ENCODE results near the gene DYNLT3. TPM values are rescaled to one million over a fixed set of nuclear protein-coding genes. Genes with fewer than 3 reads are reported as not detected.

Gene DYNLT3
- 8.1 TPM for total RNA-seq

DNA sequence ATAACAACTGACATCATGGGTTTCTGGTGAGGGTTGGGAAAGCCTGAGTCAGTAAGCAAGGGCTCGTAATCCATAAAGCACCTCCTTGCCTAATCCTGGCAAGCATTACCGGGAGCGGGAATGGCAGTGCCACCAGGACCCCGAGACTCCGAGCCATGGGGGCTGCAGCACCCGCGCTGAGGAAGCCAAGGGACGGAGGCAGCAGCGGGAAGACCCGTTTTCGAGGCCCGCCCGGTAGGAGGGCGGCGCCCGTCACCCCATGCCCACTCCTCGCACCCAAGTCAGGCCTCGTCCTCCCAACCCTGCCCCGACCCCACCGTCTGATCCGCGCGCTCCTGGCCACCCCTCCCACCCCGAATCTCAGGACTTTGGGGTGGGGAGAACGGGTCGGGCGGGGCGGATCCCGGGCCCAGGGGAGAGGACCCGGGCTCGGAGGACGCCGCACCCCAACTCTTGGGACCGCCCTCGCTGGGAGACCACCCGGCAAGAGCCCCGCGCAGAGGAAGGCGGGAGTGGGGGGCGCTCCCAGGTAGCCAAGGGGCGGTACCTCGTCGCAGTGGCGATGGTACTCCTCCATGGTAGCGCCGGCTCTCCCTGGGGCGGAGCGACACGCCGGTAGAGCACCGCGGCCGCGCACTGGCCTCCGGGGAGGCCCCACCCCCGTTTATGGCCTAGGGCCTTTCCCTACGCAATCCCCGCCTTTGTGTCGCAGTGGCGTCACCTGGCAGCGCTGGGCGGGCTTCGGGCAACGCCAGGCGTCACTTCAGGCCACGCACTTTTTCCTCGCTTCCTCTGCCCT, at the start of gene DYNLT3:
Gene DYNLT3 (minus strand): TSS at position 638 of the 799 bp plus-strand sequence. CDS start 61 bp downstream, at position 577.
- peak; percentile 55 to 73 (median 66) for DNase-seq (ENCODE audit: low read depth in 2 of 3, low spot score in 2 of 3)

DNA sequence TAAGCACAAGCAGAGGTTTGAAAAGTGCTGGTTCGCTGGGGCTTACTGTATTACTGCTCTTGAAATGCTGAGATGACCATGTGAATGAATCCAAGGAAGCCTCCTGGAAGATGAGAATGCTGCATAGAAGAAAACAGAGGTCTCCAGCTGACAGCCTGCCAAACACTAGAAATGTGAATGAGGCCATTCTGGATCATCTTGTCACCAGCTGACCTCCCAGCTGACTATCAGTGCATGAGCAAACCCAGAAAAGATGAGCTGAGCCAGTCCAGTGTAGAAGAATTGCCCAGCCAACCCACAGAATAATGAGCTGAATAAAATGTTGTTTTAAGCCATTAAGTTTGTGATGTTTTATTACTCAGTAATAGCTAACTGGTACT, 49.1 kb upstream of the DYNLT3 start:
- DNase-seq (ENCODE audit: low read depth in 2 of 3, low spot score in 2 of 3), result no peak

DNA sequence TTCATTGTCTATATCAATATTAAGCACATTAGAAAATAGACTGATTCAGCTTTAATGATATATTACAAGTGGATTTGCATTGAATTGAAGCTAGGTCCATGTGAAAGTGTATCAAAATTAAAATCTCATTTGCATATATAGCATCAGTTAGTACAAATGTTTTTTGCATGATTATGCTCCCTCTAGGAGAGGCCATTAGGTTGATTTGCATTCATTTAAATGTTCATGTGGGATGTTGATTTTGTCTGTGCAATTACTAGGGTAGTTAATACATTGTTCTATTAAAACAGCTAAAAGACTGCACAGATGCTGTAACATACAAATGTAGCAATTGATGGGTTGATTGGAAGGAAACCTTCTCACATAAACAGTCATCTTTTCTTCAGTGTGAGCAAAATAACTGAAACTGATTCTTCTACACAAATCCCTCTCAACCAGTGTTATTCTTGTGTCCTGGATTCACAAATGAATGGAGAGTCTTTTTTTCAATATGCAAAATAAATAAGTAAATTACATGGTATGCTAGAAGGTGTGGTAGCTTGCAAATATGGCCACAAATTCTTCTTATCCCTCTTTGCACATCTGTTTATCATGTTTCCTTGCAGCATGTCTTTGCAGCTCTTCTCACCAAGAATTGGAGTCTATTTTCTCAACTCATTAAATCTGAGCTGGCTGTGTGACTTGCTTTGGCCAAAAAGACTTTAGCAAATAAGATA, 48.6 kb upstream of the DYNLT3 start:
- no peak for DNase-seq (ENCODE audit: low read depth in 2 of 3, low spot score in 2 of 3)

DNA sequence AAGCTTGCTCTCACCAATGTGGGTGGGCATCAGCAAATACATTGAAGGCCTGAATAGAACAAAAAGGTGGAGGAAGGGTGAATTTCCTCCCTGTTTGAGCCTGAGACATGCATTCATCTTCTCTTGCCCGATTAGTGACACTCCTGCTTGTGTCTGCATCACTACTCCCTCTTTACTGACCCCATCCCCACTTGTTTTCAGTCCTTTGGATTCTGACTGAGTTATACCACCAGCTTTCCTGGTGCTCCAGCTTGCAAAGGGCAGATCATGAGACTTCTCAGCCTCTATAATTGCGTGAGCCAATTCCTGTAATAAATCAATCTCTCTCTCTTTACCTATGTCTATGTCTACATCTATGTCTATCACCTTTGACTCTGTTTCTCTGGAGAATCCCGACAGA, 47.4 kb upstream of the DYNLT3 start:
- DNase-seq (ENCODE audit: low read depth in 2 of 3, low spot score in 2 of 3), result no peak

GRCh38 chrX:37888010-37888409, 40.6 kb upstream of the DYNLT3 start:
- no peak for DNase-seq (ENCODE audit: low read depth in 2 of 3, low spot score in 2 of 3)

GRCh38 chrX:37887347-37887746, 40.0 kb upstream of the DYNLT3 start:
- DNase-seq (ENCODE audit: low read depth in 2 of 3, low spot score in 2 of 3), result no peak

DNA sequence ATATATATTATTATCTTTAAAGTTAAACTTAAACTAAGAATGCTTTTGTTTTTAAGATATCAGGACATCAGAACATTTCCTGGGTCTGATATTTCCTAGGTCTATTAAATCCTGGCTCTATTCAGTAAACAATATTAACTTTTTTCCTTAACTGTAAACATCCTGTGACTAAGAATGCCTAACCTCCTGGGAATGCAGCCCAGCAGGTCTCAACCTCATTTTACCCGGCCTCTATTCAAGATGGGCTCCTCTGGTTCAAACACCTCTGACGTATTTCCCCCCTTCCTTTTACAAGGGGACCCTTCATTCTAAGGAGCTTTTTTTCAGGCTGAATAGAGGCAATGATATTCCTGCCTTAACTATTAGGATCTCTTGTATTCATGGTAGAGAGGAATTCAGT, 35.8 kb upstream of the DYNLT3 start:
- no peak for DNase-seq (ENCODE audit: low read depth in 2 of 3, low spot score in 2 of 3)

DNA sequence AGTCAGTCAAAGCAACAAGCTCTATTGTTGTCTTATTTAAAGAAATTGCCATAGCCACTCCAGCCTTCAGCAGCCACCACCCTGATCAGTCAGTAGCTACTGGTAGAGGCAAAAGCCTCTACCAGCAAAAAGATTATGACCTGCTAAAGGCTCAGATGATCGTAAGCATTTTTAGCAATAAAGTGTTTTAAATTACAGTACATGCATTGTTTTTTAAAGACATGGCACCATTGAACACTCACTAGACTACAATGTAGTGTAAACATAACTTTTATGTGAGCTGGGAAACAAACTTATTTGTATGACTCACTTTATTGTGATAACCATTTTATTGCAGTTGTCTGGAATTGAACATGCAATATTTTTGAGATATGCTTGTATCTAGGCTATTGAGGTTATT, 32.3 kb upstream of the DYNLT3 start:
- DNase-seq (ENCODE audit: low read depth in 2 of 3, low spot score in 2 of 3), result no peak

DNA sequence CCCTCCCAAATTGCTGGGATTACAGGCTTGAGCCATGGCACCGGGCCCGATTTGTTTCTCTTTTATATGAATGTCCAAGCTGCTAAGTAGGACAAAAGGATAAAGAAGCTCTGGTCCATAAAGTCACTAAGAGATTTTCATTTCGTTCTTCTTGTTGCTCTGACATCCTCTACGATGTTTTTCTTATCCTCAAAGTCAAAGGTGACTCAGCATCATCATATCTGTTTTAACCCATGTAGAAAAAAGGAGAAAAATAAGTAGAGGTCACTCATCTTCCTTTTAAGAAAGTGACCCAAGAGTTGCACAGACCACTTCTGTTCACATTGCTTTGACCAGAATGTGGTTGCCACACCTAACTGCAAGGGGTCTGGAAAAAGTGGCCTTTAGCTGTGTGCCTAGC, 29.3 kb upstream of the DYNLT3 start:
- no peak for DNase-seq (ENCODE audit: low read depth in 2 of 3, low spot score in 2 of 3)

GRCh38 chrX:37875675-37876074, 28.3 kb upstream of the DYNLT3 start:
- no peak for DNase-seq (ENCODE audit: low read depth in 2 of 3, low spot score in 2 of 3)

DNA sequence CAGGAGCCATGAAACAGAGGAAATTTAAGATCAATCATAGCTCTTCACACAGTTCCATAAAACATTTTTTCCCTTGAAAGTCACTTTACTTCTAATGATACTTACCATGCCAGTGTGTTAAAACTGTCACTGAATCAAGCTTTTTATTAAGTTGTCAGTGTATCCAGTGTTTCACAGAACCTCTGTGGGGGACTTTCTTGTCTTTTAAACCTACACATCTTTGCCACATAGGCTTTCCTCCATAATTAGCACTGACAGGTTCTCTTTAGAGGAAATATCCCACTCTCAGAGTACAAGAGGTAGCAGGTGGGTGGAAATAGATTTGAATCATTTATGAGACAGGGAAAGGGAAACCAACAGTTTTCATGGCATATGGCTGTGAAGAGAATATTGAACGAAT, 25.8 kb upstream of the DYNLT3 start:
- no peak for DNase-seq (ENCODE audit: low read depth in 2 of 3, low spot score in 2 of 3)

DNA sequence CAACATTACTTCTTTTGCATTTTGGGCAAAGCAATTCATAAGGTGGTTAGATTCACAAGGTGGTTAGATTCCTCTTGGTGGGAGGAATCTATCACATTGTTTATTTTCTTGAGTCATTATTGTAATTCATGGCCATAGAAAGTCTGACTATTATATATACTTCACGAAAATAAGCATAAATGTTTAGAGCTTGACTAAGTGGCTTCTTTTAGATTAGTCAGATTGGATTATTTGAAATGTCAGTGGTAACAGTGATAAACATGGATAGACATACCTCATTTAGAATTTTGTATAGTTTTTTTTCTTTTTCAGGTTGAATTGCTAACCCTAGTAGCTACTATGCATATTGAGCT, 24.9 kb upstream of the DYNLT3 start:
- no peak for DNase-seq (ENCODE audit: low read depth in 2 of 3, low spot score in 2 of 3)

DNA sequence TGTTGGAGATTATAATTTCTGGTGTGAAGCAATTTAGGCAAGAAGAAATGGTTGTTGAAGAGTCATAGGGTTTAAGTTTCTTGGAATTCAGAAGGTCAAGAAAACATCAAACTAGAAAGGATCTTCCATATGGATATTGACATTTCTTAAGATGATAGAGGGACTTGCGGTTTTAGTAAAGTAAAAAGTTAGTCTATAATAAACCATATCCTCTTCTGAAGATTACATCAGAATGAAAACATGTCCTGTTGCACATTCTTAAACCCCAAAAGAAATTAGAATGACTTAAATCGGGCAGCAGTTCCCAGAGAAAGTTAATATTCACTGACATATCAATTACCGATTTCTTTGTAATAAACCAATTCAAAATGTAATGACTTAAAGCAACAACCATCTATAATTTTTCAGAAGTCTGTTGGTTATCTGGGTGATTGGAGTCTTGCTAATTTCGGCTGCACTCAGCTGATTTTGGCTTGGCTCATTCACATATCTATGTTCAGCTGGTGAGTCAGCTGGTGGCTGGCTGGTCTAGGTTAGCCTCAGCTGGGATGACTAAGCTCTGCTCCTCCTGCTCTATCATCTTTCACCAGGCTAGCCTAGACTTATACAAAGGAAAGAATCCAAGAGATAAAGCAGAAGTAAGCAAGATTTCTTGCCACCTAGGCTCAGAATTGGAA, 24.4 kb upstream of the DYNLT3 start:
- DNase-seq (ENCODE audit: low read depth in 2 of 3, low spot score in 2 of 3), result peak in 2 of 3 donors; percentile 7 to 32

- DNase-seq (ENCODE audit: low read depth in 2 of 3, low spot score in 2 of 3), result no peak
Observed at GRCh38 chrX:37867536-37868153, 20.3 kb upstream of the DYNLT3 start.

DNA sequence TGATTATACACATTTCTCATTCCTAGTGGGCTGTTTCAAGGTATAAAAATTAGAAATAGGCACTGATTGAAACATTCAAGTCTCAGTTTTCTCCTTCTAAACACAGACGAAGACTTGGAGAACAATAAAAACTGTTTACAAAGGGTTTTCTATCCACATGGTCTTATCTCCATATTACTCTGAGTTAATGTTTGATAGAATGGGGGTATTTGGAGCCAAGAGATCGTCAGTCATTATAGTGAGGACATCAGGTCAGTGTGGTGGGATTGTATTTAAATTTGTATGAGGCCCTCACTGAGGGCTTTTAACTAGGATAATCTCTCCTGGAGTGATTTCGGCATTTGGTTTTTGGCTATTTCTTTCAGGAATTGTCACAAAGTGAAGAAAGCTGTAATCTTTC, 16.4 kb upstream of the DYNLT3 start:
- DNase-seq (ENCODE audit: low read depth in 2 of 3, low spot score in 2 of 3), result no peak

- no peak for DNase-seq (ENCODE audit: low read depth in 2 of 3, low spot score in 2 of 3)
Observed at GRCh38 chrX:37862851-37863250, 15.5 kb upstream of the DYNLT3 start.

DNA sequence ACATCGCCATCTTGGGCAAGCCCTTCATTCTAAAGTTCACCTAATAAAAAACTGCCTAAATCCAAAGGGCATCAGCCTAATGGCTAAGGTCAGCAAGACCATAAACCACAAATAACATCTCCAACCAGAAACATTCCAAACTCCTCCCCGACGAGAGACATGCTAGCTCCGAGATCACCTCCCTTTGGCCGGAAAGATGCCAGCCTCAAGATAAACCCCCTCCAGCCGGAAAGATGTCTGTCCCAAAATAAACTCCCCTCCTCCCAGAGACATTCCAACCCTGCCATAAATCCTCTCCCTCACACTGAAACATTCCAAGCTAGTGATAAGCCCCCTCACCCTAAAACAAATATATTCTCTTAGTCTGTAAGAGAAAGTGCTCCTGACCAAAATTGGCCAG, 13.3 kb upstream of the DYNLT3 start:
- DNase-seq (ENCODE audit: low read depth in 2 of 3, low spot score in 2 of 3), result no peak

- DNase-seq (ENCODE audit: low read depth in 2 of 3, low spot score in 2 of 3), result peak in 1 of 3 donors; percentile 11
Observed at GRCh38 chrX:37854748-37855147, 7.4 kb upstream of the DYNLT3 start.

DNA sequence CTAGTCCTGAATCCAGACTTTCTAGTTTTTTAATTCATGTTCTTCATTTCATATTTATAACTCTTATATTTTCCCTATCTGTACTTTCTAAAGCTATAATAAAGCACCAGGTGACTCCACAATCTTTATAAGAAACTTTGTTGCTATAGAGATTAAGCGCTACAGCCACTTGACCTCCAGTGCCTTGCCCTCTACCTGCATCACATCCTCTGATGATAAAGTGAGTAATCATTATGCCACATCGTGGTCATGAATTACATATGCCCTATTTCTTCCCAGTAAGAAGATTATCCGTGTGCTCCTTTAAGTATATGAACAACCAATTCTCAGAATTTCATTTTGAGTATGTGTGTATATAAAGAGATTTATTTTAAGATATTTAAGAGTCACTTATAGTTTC, 6.8 kb upstream of the DYNLT3 start:
- DNase-seq (ENCODE audit: low read depth in 2 of 3, low spot score in 2 of 3), result no peak

DNA sequence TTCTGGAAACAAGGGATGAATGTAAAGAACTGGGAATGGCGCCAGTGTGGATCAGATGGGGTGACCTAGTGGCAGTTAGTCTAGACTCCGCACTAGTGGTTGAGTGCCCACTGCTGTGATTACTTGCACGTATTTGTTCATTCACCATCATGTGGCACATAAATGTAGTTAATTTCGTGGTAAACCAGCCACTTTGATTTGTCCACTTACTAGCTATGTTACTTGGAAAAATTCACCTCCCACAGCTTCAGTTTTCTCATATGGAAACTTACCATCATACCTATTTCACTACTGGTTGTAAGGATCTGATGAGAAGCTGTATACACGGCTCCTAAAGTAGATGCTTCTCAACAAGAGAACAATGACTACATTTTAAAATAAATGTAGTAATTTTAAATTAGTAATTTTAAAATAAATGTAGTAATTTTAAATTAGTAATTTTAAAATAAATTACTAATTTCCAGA, 394 bp upstream of the DYNLT3 start:
- no peak for DNase-seq (ENCODE audit: low read depth in 2 of 3, low spot score in 2 of 3)

DNA sequence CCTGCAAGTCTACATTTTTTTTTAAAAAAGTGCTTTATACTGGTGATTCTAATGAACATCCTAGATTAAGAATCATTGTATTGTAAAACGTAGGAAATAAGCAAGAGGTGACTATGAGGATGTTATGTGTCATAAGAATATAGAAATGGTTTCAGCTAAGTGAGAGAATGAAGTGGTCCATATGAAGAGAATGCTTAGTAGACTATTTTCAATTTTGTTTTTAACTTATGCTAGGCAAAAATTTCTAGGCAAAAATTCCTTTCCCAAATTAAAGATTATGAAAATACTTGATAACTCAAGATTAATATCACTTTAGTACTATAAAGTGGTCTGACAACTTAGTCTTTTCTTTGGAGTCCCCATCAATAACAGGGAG, 825 bp downstream of the DYNLT3 start:
- no peak for DNase-seq (ENCODE audit: low read depth in 2 of 3, low spot score in 2 of 3)

Measured in hematopoietic multipotent progenitor cell (in vitro differentiated cells).